Measurements from ENCODE around the gene RAB10.

DNA sequence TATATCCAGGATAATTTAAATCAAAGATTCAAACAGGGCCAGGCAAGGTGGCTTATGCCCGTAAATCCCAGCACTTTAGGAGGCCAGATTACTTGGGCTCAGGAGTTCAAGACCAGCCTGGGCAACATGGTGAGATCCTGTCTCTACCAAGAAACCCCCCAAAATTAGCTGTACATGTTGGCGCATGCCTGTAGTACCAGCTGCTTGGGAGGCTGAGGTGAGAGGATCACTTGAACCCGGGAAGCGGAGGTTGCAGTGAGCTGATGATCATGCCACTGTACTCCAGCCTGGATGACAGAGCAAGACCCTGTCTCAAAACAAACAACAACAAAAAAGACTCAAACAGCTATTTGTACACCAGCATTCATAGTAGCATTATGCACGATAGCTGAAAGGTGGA is 9.2 kb downstream of the RAB10 start:
- TF ChIP-seq SUZ12 (IDR thresholded peaks at IDR 0.05; ENCODE audit: extremely low read depth, insufficient read depth, insufficient read length): no peak
- no peak for TF ChIP-seq YY1 (IDR thresholded peaks at IDR 0.05; ENCODE audit: insufficient read depth, insufficient read length)
- no peak for TF ChIP-seq ZNF274 (IDR thresholded peaks at IDR 0.05; ENCODE audit: low read depth, low read length)

Data from NT2/D1 (cell line).